Panc1 (cell line): ENCODE results near the gene GATAD2B. TPM values are rescaled to one million over a fixed set of nuclear protein-coding genes. Genes with fewer than 3 reads are reported as not detected.

ENCODE experiments used
- ATAC-seq: fragments of 200-7000 bp; cut with Tn5 transposase; 2 replicates; pipeline ENCODE4 v1.9.1; 2020; ENCODE audit warnings: mild to moderate bottlenecking, moderate library complexity
- BruUV-seq: library from RNA; stranded (reverse); fragments of 400-500 nt; replicated peaks from 2 replicates; lab custom pipeline; 2021; lab: Mats Ljungman, UMichigan
- CTCF ChIA-PET: fragments of 300-600 bp; sonication (Branson Sonifier 250); formaldehyde crosslinking; loops from one replicate; lab custom pipeline; 2022; ENCODE audit warnings: antibody characterized with exemption; lab: Charles Lee
- POLR2A ChIA-PET: fragments of 300-600 bp; sonication (Branson Sonifier 250); formaldehyde crosslinking; loops from one replicate; lab custom pipeline; 2022; ENCODE audit warnings: antibody characterized with exemption; lab: Charles Lee
- DNase-seq: peaks from one replicate; pipeline ENCODE4 v3.0.0-alpha.2; 2010; ENCODE audit warnings: low read depth, low spot score
- H3K27ac ChIP-seq: 2 replicates; pipeline ENCODE4 v1.5.1; 2011; ENCODE audit warnings: mild to moderate bottlenecking, low read length, inconsistent platforms
- H3K27me3 ChIP-seq: fragments of 200-500 bp; sonication (Bioruptor generic); 2 replicates; pipeline ENCODE4 v1.6.0; 2014; ENCODE audit warnings: low read length, inconsistent platforms; ENCODE audit not compliant: control insufficient read depth, insufficient read depth
- H3K36me3 ChIP-seq: fragments of 200-500 bp; sonication (Bioruptor generic); 2 replicates; pipeline ENCODE4 v1.5.1; 2014; ENCODE audit warnings: inconsistent platforms, mild to moderate bottlenecking, low read length, moderate library complexity; ENCODE audit not compliant: control insufficient read depth, insufficient read depth
- H3K4me1 ChIP-seq: 2 replicates; pipeline ENCODE4 v1.5.1; 2011; ENCODE audit warnings: inconsistent platforms, mild to moderate bottlenecking, low read length, moderate library complexity; ENCODE audit not compliant: control insufficient read depth, insufficient read depth
- H3K4me3 ChIP-seq, 2 experiments: 2 replicates each; pipeline ENCODE4 v1.5.1; 2011 to 2012; ENCODE audit warnings: low read depth in 2 of 2, low read length in 2 of 2, mild to moderate bottlenecking in 2 of 2, inconsistent platforms in 1 of 2, moderate library complexity in 1 of 2
- H3K9me3 ChIP-seq: fragments of 200-500 bp; sonication (Bioruptor generic); 2 replicates; pipeline ENCODE4 v1.5.1; 2014; ENCODE audit warnings: low read depth, mild to moderate bottlenecking, inconsistent platforms, low read length, moderate library complexity; ENCODE audit not compliant: control insufficient read depth, insufficient read depth
- POLR2AphosphoS5 ChIP-seq: IDR thresholded peaks from 2 replicates; pipeline ENCODE4 v1.6.1; 2012; ENCODE audit warnings: mild to moderate bottlenecking, low read depth, low read length, moderate library complexity
- SIN3A ChIP-seq: IDR thresholded peaks from 2 replicates; pipeline ENCODE4 v1.6.1; 2012; ENCODE audit warnings: low read depth, mild to moderate bottlenecking, low read length, moderate library complexity, borderline replicate concordance; ENCODE audit not compliant: insufficient read depth
- TCF7L2 ChIP-seq: IDR thresholded peaks from 2 replicates; pipeline ENCODE4 v1.6.1; 2011; ENCODE audit warnings: mild to moderate bottlenecking, low read depth, low read length, inconsistent platforms
- in situ Hi-C: cut with HindIII; loops from 2 replicates; pipeline ENCODE4 v1.10.0; 2016; ENCODE audit warnings: low sequenced_read_pairs, low pct_unique_long_range_greater_than_20kb
- intact Hi-C: fragments of 100-400 bp; cut with micrococcal nuclease; formaldehyde crosslinking; loops from one replicate; pipeline ENCODE4 v1.10.0; 2022; ENCODE audit not compliant: unreplicated experiment
- microRNA-seq: library from miRNA; unstranded; fragments of <30 nt; microRNA quantifications from one replicate; pipeline ENCODE4 v1.1.0, GENCODE V29; 2020; ENCODE audit not compliant: unreplicated experiment
- total RNA-seq: library from RNA; stranded (reverse); gene quantifications from one replicate; pipeline ENCODE4 v1.2.1, GENCODE V29; 2021; ENCODE audit not compliant: unreplicated experiment
- TF ChIP-seq, protein P1 (sequence below), 2 experiments: IDR thresholded peaks; 2 replicates each; pipeline ENCODE4 v1.6.1; 2011 to 2012; ENCODE audit warnings: low read depth in 2 of 2, control low read depth in 1 of 2, low read length in 1 of 2, mild to moderate bottlenecking in 1 of 2, moderate library complexity in 1 of 2; ENCODE audit not compliant: insufficient read depth in 1 of 2
- TF ChIP-seq, protein P2 (sequence below): fragments of 450-650 bp; IDR thresholded peaks from 2 replicates; pipeline ENCODE4 v1.5.1; 2017; ENCODE audit warnings: mild to moderate bottlenecking

Gene GATAD2B
- total RNA-seq, 1 experiment from 2014 or later: 47.2 TPM

DNA sequence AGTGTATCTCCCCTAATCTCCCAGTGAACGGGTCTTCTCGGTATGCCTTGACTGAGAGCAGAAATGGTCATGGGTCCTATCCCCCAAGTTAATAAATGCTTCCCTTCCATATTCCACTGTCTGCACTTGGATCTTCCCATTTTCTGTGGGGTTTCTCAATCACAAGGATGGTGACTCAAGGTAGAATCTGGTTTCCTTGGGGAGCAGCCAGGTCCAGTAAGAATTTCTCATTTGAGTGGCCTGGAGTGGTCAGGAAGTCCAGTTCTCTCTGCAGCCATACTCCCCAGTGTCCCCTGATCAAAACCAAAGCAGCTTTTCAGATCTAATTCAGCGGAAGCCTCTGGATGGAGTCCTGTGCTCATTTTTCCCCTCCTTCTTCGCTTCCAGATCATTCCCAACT is 162.3 kb downstream of the GATAD2B start:
- DNase-seq (no peak), ATAC-seq (no peak)
- Histone ChIP-seq H3K27me3 (no peaks in the 10 kb centered on the region), H3K27ac (no peak overlapping the region), H3K4me1 (no peaks in the 10 kb centered on the region), H3K9me3 (no peaks in the 10 kb centered on the region), H3K36me3 (peaks cover 13% of the 10 kb centered on the region), H3K4me3 (no peak overlapping the region)
- TF ChIP-seq TCF7L2 (no peak), SIN3A (no peak), POLR2AphosphoS5 (no peak)
- TF ChIP-seq, protein P1, sequence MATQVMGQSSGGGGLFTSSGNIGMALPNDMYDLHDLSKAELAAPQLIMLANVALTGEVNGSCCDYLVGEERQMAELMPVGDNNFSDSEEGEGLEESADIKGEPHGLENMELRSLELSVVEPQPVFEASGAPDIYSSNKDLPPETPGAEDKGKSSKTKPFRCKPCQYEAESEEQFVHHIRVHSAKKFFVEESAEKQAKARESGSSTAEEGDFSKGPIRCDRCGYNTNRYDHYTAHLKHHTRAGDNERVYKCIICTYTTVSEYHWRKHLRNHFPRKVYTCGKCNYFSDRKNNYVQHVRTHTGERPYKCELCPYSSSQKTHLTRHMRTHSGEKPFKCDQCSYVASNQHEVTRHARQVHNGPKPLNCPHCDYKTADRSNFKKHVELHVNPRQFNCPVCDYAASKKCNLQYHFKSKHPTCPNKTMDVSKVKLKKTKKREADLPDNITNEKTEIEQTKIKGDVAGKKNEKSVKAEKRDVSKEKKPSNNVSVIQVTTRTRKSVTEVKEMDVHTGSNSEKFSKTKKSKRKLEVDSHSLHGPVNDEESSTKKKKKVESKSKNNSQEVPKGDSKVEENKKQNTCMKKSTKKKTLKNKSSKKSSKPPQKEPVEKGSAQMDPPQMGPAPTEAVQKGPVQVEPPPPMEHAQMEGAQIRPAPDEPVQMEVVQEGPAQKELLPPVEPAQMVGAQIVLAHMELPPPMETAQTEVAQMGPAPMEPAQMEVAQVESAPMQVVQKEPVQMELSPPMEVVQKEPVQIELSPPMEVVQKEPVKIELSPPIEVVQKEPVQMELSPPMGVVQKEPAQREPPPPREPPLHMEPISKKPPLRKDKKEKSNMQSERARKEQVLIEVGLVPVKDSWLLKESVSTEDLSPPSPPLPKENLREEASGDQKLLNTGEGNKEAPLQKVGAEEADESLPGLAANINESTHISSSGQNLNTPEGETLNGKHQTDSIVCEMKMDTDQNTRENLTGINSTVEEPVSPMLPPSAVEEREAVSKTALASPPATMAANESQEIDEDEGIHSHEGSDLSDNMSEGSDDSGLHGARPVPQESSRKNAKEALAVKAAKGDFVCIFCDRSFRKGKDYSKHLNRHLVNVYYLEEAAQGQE (IDR thresholded peaks at IDR 0.05; ENCODE audit: insufficient read depth in 1 of 2, low read depth in 2 of 2, low read length in 1 of 2): no peak
- TF ChIP-seq, protein P2, sequence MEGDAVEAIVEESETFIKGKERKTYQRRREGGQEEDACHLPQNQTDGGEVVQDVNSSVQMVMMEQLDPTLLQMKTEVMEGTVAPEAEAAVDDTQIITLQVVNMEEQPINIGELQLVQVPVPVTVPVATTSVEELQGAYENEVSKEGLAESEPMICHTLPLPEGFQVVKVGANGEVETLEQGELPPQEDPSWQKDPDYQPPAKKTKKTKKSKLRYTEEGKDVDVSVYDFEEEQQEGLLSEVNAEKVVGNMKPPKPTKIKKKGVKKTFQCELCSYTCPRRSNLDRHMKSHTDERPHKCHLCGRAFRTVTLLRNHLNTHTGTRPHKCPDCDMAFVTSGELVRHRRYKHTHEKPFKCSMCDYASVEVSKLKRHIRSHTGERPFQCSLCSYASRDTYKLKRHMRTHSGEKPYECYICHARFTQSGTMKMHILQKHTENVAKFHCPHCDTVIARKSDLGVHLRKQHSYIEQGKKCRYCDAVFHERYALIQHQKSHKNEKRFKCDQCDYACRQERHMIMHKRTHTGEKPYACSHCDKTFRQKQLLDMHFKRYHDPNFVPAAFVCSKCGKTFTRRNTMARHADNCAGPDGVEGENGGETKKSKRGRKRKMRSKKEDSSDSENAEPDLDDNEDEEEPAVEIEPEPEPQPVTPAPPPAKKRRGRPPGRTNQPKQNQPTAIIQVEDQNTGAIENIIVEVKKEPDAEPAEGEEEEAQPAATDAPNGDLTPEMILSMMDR: no peak
- in situ Hi-C loops (no loop called here), intact Hi-C loops (no loop called here)
- CTCF ChIA-PET: no interaction called here
- POLR2A ChIA-PET: no interaction called here
- BruUV-seq: no TSS peak

Small RNA genes lying within 50 kb of the gene (microRNA-seq; reads per million reads assigned to microRNA genes)
- 1.6 reads per million for gene MIR6737

Other genes with a start within 250 kb of the GATAD2B start
- gene NPR1, start 244.3 kb downstream of the GATAD2B start, total RNA-seq: 0.36 TPM
- gene INTS3, start 194.9 kb downstream of the GATAD2B start, total RNA-seq: 77.3 TPM
- gene SLC27A3, start 147.6 kb downstream of the GATAD2B start, total RNA-seq: 8.0 TPM
- 56.2 TPM for gene DENND4B, start 23.7 kb upstream of the GATAD2B start, total RNA-seq
- 39.3 TPM for gene CRTC2, start 35.6 kb upstream of the GATAD2B start, total RNA-seq
- 158 TPM for gene SLC39A1, start 40.6 kb upstream of the GATAD2B start, total RNA-seq
- gene CREB3L4, start 44.9 kb upstream of the GATAD2B start, total RNA-seq: 12.3 TPM
- 134 TPM for gene JTB, start 54.7 kb upstream of the GATAD2B start, total RNA-seq
- 70.6 TPM for gene RAB13, start 63.4 kb upstream of the GATAD2B start, total RNA-seq
- gene RPS27, start 67.8 kb upstream of the GATAD2B start, total RNA-seq: 1,095 TPM
- 0.05 TPM for gene NUP210L, start 232.1 kb upstream of the GATAD2B start, total RNA-seq